Stimulated activated CD8-positive, alpha-beta memory T cell treated with anti-CD3 and anti-CD28 coated beads, Interleukin-12 subunit alpha, Interleukin-12 subunit beta, amount 100 ng/mL, for 4 hours (primary cell): ENCODE data around the gene DDIT4.

ENCODE experiments used
- DNase-seq: peaks from one replicate; pipeline ENCODE4 v3.0.0-alpha.2; 2020; ENCODE audit warnings: low read depth

The DDIT4 gene

GRCh38 chr10:72316748-72317435, 43.2 kb downstream of the DDIT4 start:
- DNase-seq = no peak

- no peak for DNase-seq
Observed at GRCh38 chr10:72318418-72319262, 44.9 kb downstream of the DDIT4 start.

GRCh38 chr10:72319416-72320254, 45.9 kb downstream of the DDIT4 start:
- peak; percentile 84 for DNase-seq

DNA sequence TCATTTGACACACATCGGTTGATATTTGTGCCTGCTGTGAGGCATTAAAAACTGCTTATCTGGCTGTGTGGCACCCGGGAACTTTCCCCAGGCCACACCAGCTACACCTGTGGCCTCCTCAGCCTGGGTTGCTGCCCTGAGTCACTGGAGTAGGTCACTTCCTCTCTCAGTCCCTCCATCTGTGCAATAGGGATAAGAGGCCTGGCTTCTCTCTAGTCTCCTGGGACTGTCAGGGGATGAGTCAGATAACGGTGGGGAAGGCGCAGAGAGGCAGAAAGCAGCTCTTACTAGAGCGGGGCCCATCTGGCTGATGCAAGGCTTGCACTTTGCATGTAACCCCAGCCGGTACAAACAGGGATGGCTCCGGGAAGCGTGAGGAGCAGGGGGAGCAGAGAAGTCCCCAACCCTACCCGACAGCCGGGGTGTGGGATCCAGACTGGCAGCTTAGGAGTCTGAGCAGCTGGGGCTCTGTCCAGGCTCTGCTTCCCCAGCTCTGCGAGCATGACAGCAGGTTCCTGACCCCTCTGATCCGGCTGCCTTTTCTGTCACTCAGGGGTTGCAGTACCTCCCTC, 47.0 kb downstream of the DDIT4 start:
- peak; percentile 41 for DNase-seq

GRCh38 chr10:72321248-72322029, 47.7 kb downstream of the DDIT4 start:
- no peak for DNase-seq

GRCh38 chr10:72322030-72322279, 48.2 kb downstream of the DDIT4 start:
- DNase-seq = no peak

DNA sequence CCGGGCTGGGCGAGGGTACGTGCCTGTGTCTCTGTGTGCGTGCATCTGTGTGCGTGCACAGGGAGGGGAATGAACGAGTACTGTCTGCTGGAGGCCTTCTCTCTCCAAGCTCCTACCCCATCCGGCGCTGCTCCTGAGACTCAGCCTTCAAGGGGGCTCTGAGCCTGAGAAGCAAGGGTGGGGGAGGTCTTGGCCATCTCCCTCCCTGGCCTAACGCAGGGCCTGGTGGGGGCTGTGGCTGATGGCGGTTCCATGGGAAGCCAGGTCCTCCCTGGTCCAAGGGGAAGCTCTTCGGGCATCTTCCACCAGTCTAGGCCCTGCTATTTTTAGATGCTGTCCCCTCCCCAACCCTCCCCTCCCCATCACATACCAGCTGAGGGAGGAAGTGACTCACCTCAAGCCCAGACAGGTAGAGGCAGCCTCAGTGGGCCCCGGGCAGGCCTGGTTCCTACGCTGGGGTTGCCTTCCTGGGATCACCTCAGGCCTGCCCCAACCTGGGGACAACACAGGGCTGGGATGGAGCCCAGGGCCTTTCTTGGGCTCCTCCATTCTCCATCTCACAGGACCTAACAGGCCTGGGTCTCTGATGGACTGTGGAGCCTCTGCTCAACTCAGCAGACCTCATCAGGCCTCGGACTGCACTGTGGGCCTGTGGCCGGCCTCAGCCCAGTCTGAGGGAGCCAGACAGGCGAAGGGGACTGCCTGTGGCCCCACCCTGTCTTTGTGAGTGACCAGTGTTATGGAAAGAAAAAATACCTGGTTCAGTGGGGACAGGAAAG, 48.7 kb downstream of the DDIT4 start:
- peak; percentile 42 for DNase-seq

DNA sequence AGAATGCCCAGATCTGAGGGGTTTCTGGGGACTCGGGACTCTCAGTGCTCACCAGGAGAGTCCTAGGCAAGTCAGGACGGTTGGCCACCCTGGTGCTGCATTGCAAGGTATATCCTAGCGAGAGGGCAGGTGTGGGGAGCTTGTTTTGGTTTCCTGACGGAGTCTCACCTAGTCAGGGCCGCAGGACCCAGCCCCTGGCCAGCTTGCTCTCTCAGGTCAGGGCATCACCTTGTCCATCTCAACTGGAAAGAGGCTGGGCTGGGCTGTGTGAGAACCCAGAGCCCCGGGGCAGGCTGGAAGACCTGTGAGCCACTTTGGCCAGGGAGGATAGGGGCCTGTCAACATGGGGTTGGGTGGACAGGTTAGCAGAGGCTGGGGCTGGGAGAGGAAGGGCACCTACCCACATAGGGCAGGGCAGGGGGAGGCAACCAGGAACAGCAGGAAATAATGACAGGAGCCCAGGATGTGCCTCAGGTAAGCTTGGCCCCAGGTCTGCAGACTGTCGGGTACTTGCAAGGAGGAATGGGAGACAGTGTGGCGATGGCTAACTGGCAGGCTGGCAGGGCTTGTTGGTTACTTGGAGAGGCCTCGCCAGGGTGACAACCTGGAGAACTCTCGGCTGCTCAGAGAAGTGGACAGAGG, 49.5 kb downstream of the DDIT4 start:
- DNase-seq = no peak

GRCh38 chr10:72323771-72324191, 50.1 kb downstream of the DDIT4 start:
- no peak for DNase-seq
